Smooth muscle cell of bladder (primary cell): ENCODE measurements around the gene ZNF280D. TPM values are rescaled to one million over a fixed set of nuclear protein-coding genes. Genes with fewer than 3 reads are reported as not detected.

Source experiments
- total RNA-seq: library from RNA; depleted of rRNA; stranded (reverse); fragments of >200 nt; gene quantifications from 2 replicates; pipeline ENCODE4 v1.2.3, GENCODE V29; 2014

Gene ZNF280D
- 26.6 and 26.9 TPM in 2 replicates for total RNA-seq

DNA sequence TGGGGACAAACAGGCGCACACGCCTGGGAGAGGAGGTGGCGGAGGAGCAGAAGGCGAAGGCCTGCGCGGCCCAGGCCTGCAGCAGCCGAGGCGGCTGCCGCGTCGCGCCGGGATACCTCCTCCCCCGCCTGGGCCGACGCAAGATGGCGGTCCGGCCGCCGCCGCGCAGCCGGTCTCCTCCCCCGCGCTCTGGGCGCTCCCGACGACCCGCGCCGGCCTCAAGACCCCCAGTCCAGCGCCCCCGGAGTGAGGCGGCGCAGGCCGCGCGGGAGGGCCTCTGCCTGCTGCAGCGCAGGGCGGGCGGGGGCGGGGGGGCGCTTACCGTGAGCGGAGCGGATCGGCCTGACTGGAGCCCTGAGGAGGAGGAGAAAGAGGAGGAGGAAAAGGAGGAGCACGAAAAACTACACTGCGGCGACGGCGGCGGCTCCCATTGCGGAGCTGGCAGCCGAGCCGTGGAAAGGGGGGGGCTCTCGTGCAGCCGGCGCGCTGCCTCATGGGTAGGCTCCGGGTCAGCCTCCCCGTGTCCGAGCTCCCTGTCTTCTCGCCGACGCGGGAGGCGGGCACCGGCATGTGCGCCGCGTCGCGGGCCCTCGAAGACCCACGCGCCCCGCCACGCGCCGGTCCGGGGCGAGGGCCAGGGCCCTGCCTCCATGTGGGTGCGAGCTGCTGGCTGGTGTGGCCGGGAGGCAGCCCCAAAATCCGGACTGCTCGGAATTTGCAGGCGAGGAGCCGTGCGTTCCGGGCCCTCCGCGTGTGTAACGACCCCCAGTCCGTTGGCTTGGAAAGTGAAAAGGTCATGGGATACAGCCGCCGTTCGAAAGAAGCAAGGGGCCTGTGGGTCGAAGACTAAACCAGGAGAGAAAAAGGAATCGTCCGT is at the start of gene ZNF280D:
TSS of gene ZNF280D (minus strand) at position 374 of the 877 bp plus-strand sequence. CDS start 26,400 bp downstream, outside the sequence.

Other genes starting within 250 kb of the ZNF280D start
- gene TCF12, start 185.1 kb upstream of the ZNF280D start, total RNA-seq = 72.9 and 97.0 TPM in 2 replicates